Transverse colon (tissue), 4 donors: ENCODE results near the gene DUT. TPM values are rescaled to one million over a fixed set of nuclear protein-coding genes. Genes with fewer than 3 reads are reported as not detected.

ENCODE experiments used
- DNase-seq: peaks from one replicate; pipeline ENCODE4 v3.0.0-alpha.2; 2019
- H3K27ac ChIP-seq, 4 donors: fragments of 200-600 bp; sonication (generic); 2 replicates each; pipeline ENCODE4 v1.5.1; 2016 to 2018; ENCODE audit warnings: inconsistent platforms in 4 of 4
- H3K27me3 ChIP-seq: fragments of 200-600 bp; sonication (generic); 2 replicates; pipeline ENCODE4 v1.5.1; 2017; ENCODE audit warnings: inconsistent platforms
- H3K36me3 ChIP-seq, 4 donors: fragments of 200-600 bp; sonication (generic); 2 replicates each; pipeline ENCODE4 v1.5.1; 2017 to 2019; ENCODE audit warnings: inconsistent platforms in 4 of 4
- H3K4me1 ChIP-seq, 4 donors: fragments of 200-600 bp; sonication (generic); 2 replicates each; pipeline ENCODE4 v1.5.1; 2017 to 2020; ENCODE audit warnings: inconsistent platforms in 4 of 4
- H3K4me3 ChIP-seq, 4 donors: fragments of 200-600 bp; sonication (generic); 1 replicate in 1 of 4; 2 replicates in 3 of 4; pipeline versions ENCODE4 v1.5.1 to v1.6.1; 2017 to 2019; ENCODE audit warnings: inconsistent platforms in 4 of 4
- H3K9me3 ChIP-seq, 2 donors: fragments of 200-600 bp; sonication (generic); 2 replicates each; pipeline ENCODE4 v1.5.1; 2017 to 2019; ENCODE audit warnings: inconsistent platforms in 2 of 2
- CTCF ChIP-seq, 5 experiments: fragments of 200-600 bp in 3 of 5; fragments of 450-650 bp in 2 of 5; sonication (generic) in 3 of 5; IDR thresholded peaks; 1 replicate in 2 of 5; 2 replicates in 3 of 5; pipeline ENCODE4 v1.5.1; 2016 to 2017; ENCODE audit warnings: antibody characterized with exemption in 5 of 5, inconsistent platforms in 3 of 5, mild to moderate bottlenecking in 2 of 5, moderate library complexity in 1 of 5
- EP300 ChIP-seq: sonication (generic); formaldehyde crosslinking; IDR thresholded peaks from one replicate; pipeline ENCODE4 v1.6.1; 2017; ENCODE audit warnings: antibody characterized with exemption, low read depth
- POLR2A ChIP-seq: fragments of 450-650 bp; IDR thresholded peaks from one replicate; pipeline ENCODE4 v1.6.1; 2016; ENCODE audit warnings: antibody characterized with exemption, mild to moderate bottlenecking, moderate library complexity
- POLR2AphosphoS5 ChIP-seq, 3 donors: sonication (generic); formaldehyde crosslinking; IDR thresholded peaks; one replicate each; pipeline ENCODE4 v1.6.1; 2016; ENCODE audit warnings: antibody characterized with exemption in 3 of 3
- WGBS, 2 donors: methylation state at CpG; one replicate each; pipeline ENCODE4 v1.1.5; 2018; ENCODE audit warnings: low coverage in 1 of 2; 5-methylcytosine and 5-hydroxymethylcytosine counted together
- in situ Hi-C, 4 donors: fragments of 200-750 bp; cut with MboI; loops; one replicate each; pipeline versions ENCODE4 v1.15.0 to v1.15.1; 2017; ENCODE audit warnings: low sequenced_read_pairs in 3 of 4, low pct_ligation_motif_present in 1 of 4, low pct_unique_long_range_greater_than_20kb in 1 of 4
- intact Hi-C: fragments of 100-400 bp; cut with DNase I; formaldehyde crosslinking; loops from one replicate; pipeline ENCODE4 v1.15.1; 2023; ENCODE audit warnings: low total_unique reads
- total RNA-seq, 4 donors: library from RNA; depleted of rRNA; stranded (reverse); fragments of >200 nt; gene quantifications; one replicate each; pipeline ENCODE4 v1.1.0, GENCODE V29; 2016

The DUT gene
- total RNA-seq, 4 donors from 2014 or later: 19.5 to 63.1 (median 45.3) TPM

GRCh38 chr15:48285329-48286214 lies 45.7 kb upstream of the DUT start:
- peaks cover 0 to 11% (median 2%) of the 10 kb centered on the region in 4 donors for H3K4me1 ChIP-seq
- no peak overlapping the region for H3K4me3 ChIP-seq
- no peaks in the 10 kb centered on the region for H3K36me3 ChIP-seq
- intact Hi-C loops: no loop called here
- peak in 1 of 3 donors; percentile 12 for TF ChIP-seq POLR2AphosphoS5 (IDR thresholded peaks at IDR 0.05)
- TF ChIP-seq EP300: no peak
- TF ChIP-seq CTCF (IDR thresholded peaks at IDR 0.05): peak; percentile 64 to 78 (median 74)
- no peak for TF ChIP-seq POLR2A
- WGBS, 2 donors: 19 to 22% methylated on average over 10 to 14 of the region's 14 CpGs
- no peaks in the 10 kb centered on the region for H3K27me3 ChIP-seq
- no peak overlapping the region for H3K27ac ChIP-seq
- no peaks in the 10 kb centered on the region for H3K9me3 ChIP-seq
- DNase-seq: peak; percentile 62
- in situ Hi-C loops: loop anchor here in 3 of 4 donors (25.0 kb wide), 3 partner anchors 823 to 1973 kb away; no protein-coding TSS in a partner anchor

GRCh38 chr15:48289628-48290027 lies 41.6 kb upstream of the DUT start:
- Histone ChIP-seq H3K9me3 (no peaks in the 10 kb centered on the region), H3K27me3 (no peaks in the 10 kb centered on the region), H3K36me3 (no peaks in the 10 kb centered on the region), H3K4me3 (no peak overlapping the region), H3K4me1 (peaks cover 0 to 11% (median 2%) of the 10 kb centered on the region in 4 donors), H3K27ac (no peak overlapping the region)
- no peak for TF ChIP-seq POLR2A
- WGBS, 2 donors: 80 to 85% methylated on average over 2 of the region's 2 CpGs
- intact Hi-C loops: no loop called here
- in situ Hi-C loops: loop anchor here in 3 of 4 donors (25.0 kb wide), 3 partner anchors 827 to 1977 kb away; no protein-coding TSS in a partner anchor
- DNase-seq: no peak

GRCh38 chr15:48292458-48292857 lies 38.8 kb upstream of the DUT start:
- H3K36me3 ChIP-seq: no peaks in the 10 kb centered on the region
- no peaks in the 10 kb centered on the region for H3K9me3 ChIP-seq
- H3K27me3 ChIP-seq: no peaks in the 10 kb centered on the region
- H3K4me1 ChIP-seq: no peaks in the 10 kb centered on the region
- 88 to 89% methylated on average over 2 to 4 of the region's 4 CpGs for WGBS, 2 donors
- intact Hi-C loops (no loop called here), in situ Hi-C loops (loop anchor here in 3 of 4 donors (25.0 kb wide), 3 partner anchors 830 to 1980 kb away; no protein-coding TSS in a partner anchor)
- TF ChIP-seq POLR2AphosphoS5 (IDR thresholded peaks at IDR 0.05) (no peak), CTCF (IDR thresholded peaks at IDR 0.05) (no peak), POLR2A (no peak), EP300 (no peak)
- H3K27ac ChIP-seq: no peak overlapping the region
- no peak for DNase-seq
- no peak overlapping the region for H3K4me3 ChIP-seq

- no peaks in the 10 kb centered on the region for H3K4me1 ChIP-seq
- H3K4me3 ChIP-seq: no peak overlapping the region
- no peaks in the 10 kb centered on the region for H3K27me3 ChIP-seq
- in situ Hi-C loops (loop anchor here in 3 of 4 donors (25.0 kb wide), 3 partner anchors 835 to 1985 kb away; no protein-coding TSS in a partner anchor), intact Hi-C loops (no loop called here)
- no peak for DNase-seq
- TF ChIP-seq POLR2A: no peak
- no peak for TF ChIP-seq EP300
- TF ChIP-seq POLR2AphosphoS5 (IDR thresholded peaks at IDR 0.05): no peak
- TF ChIP-seq CTCF (IDR thresholded peaks at IDR 0.05): no peak
- no peaks in the 10 kb centered on the region for H3K36me3 ChIP-seq
- H3K27ac ChIP-seq: no peak overlapping the region
- 87 to 89% methylated on average over 2 of the region's 2 CpGs for WGBS, 2 donors
- no peaks in the 10 kb centered on the region for H3K9me3 ChIP-seq
Measured at GRCh38 chr15:48297668-48298067, 33.6 kb upstream of the DUT start.
